Natural killer cell (primary cell): ENCODE measurements around the gene EXD2. TPM values are rescaled to one million over a fixed set of nuclear protein-coding genes. Genes with fewer than 3 reads are reported as not detected.
A peak's percentile ranks its signal among the peaks of the same experiment; 100 is the strongest.
"Not testable (repeated sequence)": the region's sequence is repeated elsewhere in the genome, so short reads cannot be mapped to it uniquely, and the experiment has no call there.

ENCODE experiments used
- ATAC-seq, 3 donors: fragments of 150-1000 bp in 2 of 3; fragments of 200-7000 bp in 1 of 3; cut with Tn5 transposase; 1 replicate in 1 of 3; 2 replicates in 2 of 3; pipeline ENCODE4 v1.10.0; 2021; ENCODE audit warnings: mild to moderate bottlenecking in 2 of 3, moderate library complexity in 2 of 3
- DNase-seq, 2 donors: peaks; one replicate each; pipeline versions ENCODE4 v3.0.0 to v3.0.0-alpha.2; 2013 to 2021; ENCODE audit warnings: mixed read lengths in 1 of 2
- H3K27ac ChIP-seq: one replicate; pipeline ENCODE4 v1.5.1; 2013; ENCODE audit warnings: mild to moderate bottlenecking, low read length
- H3K27me3 ChIP-seq: one replicate; pipeline ENCODE4 v1.6.1; 2013; ENCODE audit warnings: low read length; ENCODE audit not compliant: control insufficient read depth, insufficient read depth
- H3K36me3 ChIP-seq: one replicate; pipeline ENCODE4 v1.6.1; 2013; ENCODE audit warnings: low read length; ENCODE audit not compliant: control insufficient read depth, insufficient read depth
- H3K4me1 ChIP-seq: one replicate; pipeline ENCODE4 v1.6.1; 2013; ENCODE audit warnings: low read length; ENCODE audit not compliant: control insufficient read depth, insufficient read depth
- H3K4me3 ChIP-seq: one replicate; pipeline ENCODE4 v1.5.1; 2013; ENCODE audit warnings: low read length
- H3K9me3 ChIP-seq: one replicate; pipeline ENCODE4 v1.6.1; 2013; ENCODE audit warnings: low read length; ENCODE audit not compliant: control insufficient read depth, insufficient read depth
- H3K27ac Mint-ChIP-seq, 2 donors: one replicate each; pipeline ENCODE4 v1.8.0; 2022; ENCODE audit warnings: mild to moderate bottlenecking in 2 of 2, mixed read lengths in 2 of 2, moderate library complexity in 1 of 2
- H3K27me3 Mint-ChIP-seq, 2 donors: one replicate each; pipeline ENCODE4 v1.8.0; 2022; ENCODE audit warnings: low read depth in 2 of 2, mixed read lengths in 2 of 2
- H3K36me3 Mint-ChIP-seq: one replicate; pipeline ENCODE4 v1.8.0; 2022; ENCODE audit warnings: mixed read lengths
- H3K4me1 Mint-ChIP-seq, 2 donors: one replicate each; pipeline ENCODE4 v1.8.0; 2022; ENCODE audit warnings: mixed read lengths in 2 of 2
- H3K4me3 Mint-ChIP-seq: one replicate; pipeline ENCODE4 v1.8.0; 2022; ENCODE audit warnings: mild to moderate bottlenecking, moderate library complexity, mixed read lengths
- H3K9me3 Mint-ChIP-seq, 2 donors: one replicate each; pipeline ENCODE4 v1.8.0; 2022; ENCODE audit warnings: mixed read lengths in 2 of 2
- CTCF ChIP-seq: fragments of 200-600 bp; IDR thresholded peaks from one replicate; pipeline ENCODE4 v1.8.0; 2022; ENCODE audit warnings: antibody characterized with exemption
- WGBS: methylation state at CpG from one replicate; pipeline ENCODE4 v1.1.7; 2013; ENCODE audit warnings: missing lambda C conversion rate; ENCODE audit not compliant: insufficient coverage; 5-methylcytosine and 5-hydroxymethylcytosine counted together
- intact Hi-C: fragments of 100-400 bp; cut with micrococcal nuclease; formaldehyde crosslinking; loops from one replicate; pipeline ENCODE4 v1.14.2; 2022
- total RNA-seq, 4 donors: library from RNA; stranded (reverse); fragments of 120-200 nt in 1 of 4; gene quantifications; one replicate each; pipeline versions ENCODE4 v1.2.3 to v1.2.4, GENCODE V29; 2013 to 2022

Gene EXD2
- total RNA-seq, 3 donors from 2014 or later (not counting 1 experiment from before 2014, with no cell fraction given) = 2.0 to 4.9 (median 2.9) TPM

GRCh38 chr14:69154779-69155178, 36.5 kb upstream of the EXD2 start:
- peak overlapping the region; percentile 17 for H3K4me3 Mint-ChIP-seq
- Histone ChIP-seq H3K36me3 (peaks cover 4% of the 10 kb centered on the region), H3K4me1 (peaks cover 12% of the 10 kb centered on the region), H3K27ac (no peak overlapping the region), H3K9me3 (no peaks in the 10 kb centered on the region), H3K27me3 (no peaks in the 10 kb centered on the region), H3K4me3 (no peak overlapping the region)
- H3K27me3 Mint-ChIP-seq = peaks cover 5 to 11% of the 10 kb centered on the region in 2 donors
- ATAC-seq = no peak
- peak in 1 of 2 donors; percentile 35 for DNase-seq
- no peaks in the 10 kb centered on the region for H3K36me3 Mint-ChIP-seq
- no peaks in the 10 kb centered on the region for H3K9me3 Mint-ChIP-seq
- peak overlapping the region in 1 of 2 donors; percentile 9 for H3K27ac Mint-ChIP-seq
- TF ChIP-seq CTCF = no peak
- intact Hi-C loops = loop anchor here (5.0 kb wide), 3 partner anchors 243 to 1753 kb away; partner anchors contain the start of genes ERH, PCNX1, SLC39A9 and SUSD6
- WGBS = 91% methylated on average over 4 of the region's 4 CpGs
- peaks cover 22% of the 10 kb centered on the region in 2 donors for H3K4me1 Mint-ChIP-seq

GRCh38 chr14:69156224-69156623, 35.1 kb upstream of the EXD2 start:
- Mint-ChIP-seq H3K4me1 (peaks cover 8% of the 10 kb centered on the region in 2 donors), H3K9me3 (no peaks in the 10 kb centered on the region), H3K4me3 (no peak overlapping the region), H3K27me3 (peaks cover 12 to 23% of the 10 kb centered on the region in 2 donors), H3K27ac (no peak overlapping the region), H3K36me3 (no peaks in the 10 kb centered on the region)
- Histone ChIP-seq H3K36me3 (no peaks in the 10 kb centered on the region), H3K27ac (no peak overlapping the region), H3K4me1 (peaks cover 5% of the 10 kb centered on the region), H3K4me3 (no peak overlapping the region), H3K27me3 (peaks cover 9% of the 10 kb centered on the region), H3K9me3 (no peaks in the 10 kb centered on the region)
- intact Hi-C loops = no loop called here
- DNase-seq (no peak), ATAC-seq (no peak)
- no peak for TF ChIP-seq CTCF

GRCh38 chr14:69161590-69161989, 29.7 kb upstream of the EXD2 start:
- Mint-ChIP-seq H3K27ac (no peak overlapping the region), H3K36me3 (peaks cover 26% of the 10 kb centered on the region), H3K9me3 (peaks cover 2 to 5% of the 10 kb centered on the region in 2 donors), H3K4me3 (no peak overlapping the region), H3K4me1 (no peaks in the 10 kb centered on the region), H3K27me3 (peaks cover 44 to 59% of the 10 kb centered on the region in 2 donors)
- no peak for TF ChIP-seq CTCF
- ATAC-seq (no peak), DNase-seq (no peak)
- H3K27me3 ChIP-seq = peaks cover 23% of the 10 kb centered on the region
- no peaks in the 10 kb centered on the region for H3K36me3 ChIP-seq
- intact Hi-C loops = no loop called here
- no peaks in the 10 kb centered on the region for H3K4me1 ChIP-seq
- H3K4me3 ChIP-seq = no peak overlapping the region
- no peaks in the 10 kb centered on the region for H3K9me3 ChIP-seq
- H3K27ac ChIP-seq = no peak overlapping the region
- WGBS = 86% methylated on average over 1 of the region's 1 CpG

- H3K36me3 ChIP-seq, H3K9me3 Mint-ChIP-seq, ATAC-seq, H3K4me1 ChIP-seq, H3K27ac Mint-ChIP-seq, H3K4me3 Mint-ChIP-seq, H3K4me1 Mint-ChIP-seq, H3K27ac ChIP-seq, DNase-seq, H3K4me3 ChIP-seq, intact Hi-C loops, H3K9me3 ChIP-seq: not testable (repeated sequence)
- Mint-ChIP-seq H3K36me3 (peaks cover 26% of the 10 kb centered on the region), H3K27me3 (peaks cover 32 to 40% of the 10 kb centered on the region in 2 donors)
- peaks cover 18% of the 10 kb centered on the region for H3K27me3 ChIP-seq
- 87% methylated on average over 2 of the region's 2 CpGs for WGBS
Observed at GRCh38 chr14:69165787-69166186, 25.5 kb upstream of the EXD2 start.
